KMS-11 (cell line): ENCODE results near the gene STX1A.

Experiments
- H2AFZ ChIP-seq: fragments of 200-600 bp; sonication (generic); 2 replicates; pipeline ENCODE4 v1.6.1; 2016; ENCODE audit warnings: antibody characterized with exemption, mixed run types, low read depth
- H3K27ac ChIP-seq: fragments of 200-600 bp; sonication (generic); 2 replicates; pipeline ENCODE4 v1.6.1; 2016; ENCODE audit warnings: mild to moderate bottlenecking, mixed run types
- H3K27me3 ChIP-seq: fragments of 200-600 bp; sonication (generic); 2 replicates; pipeline ENCODE4 v1.6.1; 2017; ENCODE audit warnings: mild to moderate bottlenecking, low read depth, mixed run types, moderate library complexity; ENCODE audit not compliant: insufficient read depth
- H3K36me3 ChIP-seq: fragments of 200-600 bp; sonication (generic); 2 replicates; pipeline ENCODE4 v1.6.1; 2017; ENCODE audit warnings: mild to moderate bottlenecking, mixed run types; ENCODE audit not compliant: insufficient read depth
- H3K4me1 ChIP-seq: fragments of 200-600 bp; sonication (generic); 2 replicates; pipeline ENCODE4 v1.6.1; 2016; ENCODE audit warnings: mild to moderate bottlenecking, low read depth, mixed run types; ENCODE audit not compliant: poor library complexity, severe bottlenecking
- H3K4me2 ChIP-seq: fragments of 200-600 bp; sonication (generic); 2 replicates; pipeline ENCODE4 v1.7.0; 2016; ENCODE audit warnings: mild to moderate bottlenecking, mixed run types
- H3K4me3 ChIP-seq: fragments of 200-600 bp; sonication (generic); IDR thresholded peaks from 2 replicates; pipeline ENCODE4 v1.6.1; 2017; ENCODE audit warnings: low read depth, low read length, mixed read lengths; ENCODE audit not compliant: insufficient read depth
- H3K79me2 ChIP-seq: fragments of 200-600 bp; sonication (generic); 2 replicates; pipeline ENCODE4 v1.6.1; 2016; ENCODE audit warnings: low read depth, mixed run types; ENCODE audit not compliant: insufficient read depth
- H3K9ac ChIP-seq: fragments of 200-600 bp; sonication (generic); 2 replicates; pipeline ENCODE4 v1.6.1; 2016; ENCODE audit warnings: mild to moderate bottlenecking, mixed run types
- H4K20me1 ChIP-seq: fragments of 200-600 bp; sonication (generic); 2 replicates; pipeline ENCODE4 v1.6.1; 2016; ENCODE audit warnings: mild to moderate bottlenecking, mixed run types; ENCODE audit not compliant: insufficient read depth
- CTCF ChIP-seq: fragments of 200-600 bp; sonication (generic); conservative IDR thresholded peaks from 2 replicates; pipeline ENCODE4 v1.6.1; 2017; ENCODE audit warnings: low read depth, mild to moderate bottlenecking, antibody characterized with exemption, low read length, moderate library complexity, mixed read lengths

The STX1A gene

GRCh38 chr7:73718905-73719805, at the start of gene STX1A:
Gene STX1A, minus strand, starts transcription at chr7:73719669. Its CDS starts 38 bp downstream, at chr7:73719631.
- H3K4me3 ChIP-seq = no peak within 1 kb of the TSS
- no peaks in the 10 kb centered on the region for H4K20me1 ChIP-seq
- H3K79me2 ChIP-seq = peaks cover 28% of the 10 kb centered on the region
- H3K36me3 ChIP-seq = no peaks in the 10 kb centered on the region
- no peak within 1 kb of the TSS for H3K27ac ChIP-seq
- H3K9ac ChIP-seq = peak within 1 kb of the TSS; percentile 77
- peak within 1 kb of the TSS; percentile 90 for H2AFZ ChIP-seq
- peaks cover 40% of the 10 kb centered on the region for H3K4me1 ChIP-seq
- no peak for TF ChIP-seq CTCF
- H3K4me2 ChIP-seq = peak within 1 kb of the TSS; percentile 96
- H3K27me3 ChIP-seq = no peaks in the 10 kb centered on the region

GRCh38 chr7:73768641-73769480, 49.4 kb upstream of the STX1A start:
- Histone ChIP-seq H3K79me2 (no peaks in the 10 kb centered on the region), H3K27ac (no peak overlapping the region), H3K4me3 (no peak overlapping the region), H2AFZ (no peak overlapping the region), H3K36me3 (no peaks in the 10 kb centered on the region), H4K20me1 (no peaks in the 10 kb centered on the region), H3K27me3 (no peaks in the 10 kb centered on the region), H3K9ac (no peak overlapping the region), H3K4me1 (peaks cover 51% of the 10 kb centered on the region), H3K4me2 (no peak overlapping the region)
- no peak for TF ChIP-seq CTCF

- no peaks in the 10 kb centered on the region for H3K36me3 ChIP-seq
- no peaks in the 10 kb centered on the region for H3K79me2 ChIP-seq
- peak overlapping the region; percentile 61 for H3K27ac ChIP-seq
- peak overlapping the region; percentile 48 for H2AFZ ChIP-seq
- H3K4me1 ChIP-seq = peaks cover 40% of the 10 kb centered on the region
- TF ChIP-seq CTCF = no peak
- H3K27me3 ChIP-seq = no peaks in the 10 kb centered on the region
- no peak overlapping the region for H3K4me3 ChIP-seq
- peak overlapping the region; percentile 38 for H3K9ac ChIP-seq
- H3K4me2 ChIP-seq = peak overlapping the region; percentile 76
- H4K20me1 ChIP-seq = no peaks in the 10 kb centered on the region
Measured at GRCh38 chr7:73766556-73767229, 47.2 kb upstream of the STX1A start.

- Histone ChIP-seq H3K4me1 (peaks cover 24% of the 10 kb centered on the region), H3K27me3 (no peaks in the 10 kb centered on the region), H2AFZ (no peak overlapping the region), H4K20me1 (no peaks in the 10 kb centered on the region), H3K79me2 (no peaks in the 10 kb centered on the region), H3K36me3 (no peaks in the 10 kb centered on the region), H3K4me3 (no peak overlapping the region), H3K9ac (no peak overlapping the region), H3K27ac (no peak overlapping the region), H3K4me2 (no peak overlapping the region)
- no peak for TF ChIP-seq CTCF
Measured at GRCh38 chr7:73762659-73762999, 43.2 kb upstream of the STX1A start.
